Mammary epithelial cell (primary cell): ENCODE results near the gene BAG1.

Experiments
- EZH2 ChIP-seq: IDR thresholded peaks from 2 replicates; pipeline ENCODE4 v1.6.1; 2012; ENCODE audit warnings: low read length, inconsistent platforms, borderline replicate concordance
- TF ChIP-seq, protein P1 (sequence below), 2 donors: IDR thresholded peaks in 1 of 2; conservative IDR thresholded peaks in 1 of 2; 2 replicates each; pipeline ENCODE4 v1.5.1; 2011 to 2012; ENCODE audit warnings: inconsistent platforms in 2 of 2, low read length in 2 of 2, mild to moderate bottlenecking in 2 of 2, control low read depth in 1 of 2, low read depth in 1 of 2; ENCODE audit not compliant: insufficient read depth in 1 of 2; ENCODE audit errors: extremely low read depth in 1 of 2

DNA sequence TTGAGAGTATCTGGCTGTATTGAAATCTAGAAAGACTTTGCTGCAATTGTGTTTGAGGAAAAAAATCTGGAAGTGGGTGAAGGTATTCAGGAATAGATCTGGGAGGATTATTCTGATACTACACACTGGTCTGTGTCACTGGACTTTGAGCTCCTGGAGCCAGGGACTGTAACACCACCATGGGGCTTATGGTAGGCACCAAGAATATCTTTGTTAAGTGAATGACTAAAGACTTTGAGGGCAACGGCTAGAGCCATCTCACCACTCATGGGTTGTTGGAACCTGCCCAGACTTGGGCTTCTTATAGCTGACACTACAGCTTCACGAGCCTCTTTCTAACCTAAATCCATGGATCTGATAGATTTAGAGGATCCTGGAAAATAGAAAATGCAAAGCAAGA lies 36.0 kb upstream of the BAG1 start:
- TF ChIP-seq, protein P1, sequence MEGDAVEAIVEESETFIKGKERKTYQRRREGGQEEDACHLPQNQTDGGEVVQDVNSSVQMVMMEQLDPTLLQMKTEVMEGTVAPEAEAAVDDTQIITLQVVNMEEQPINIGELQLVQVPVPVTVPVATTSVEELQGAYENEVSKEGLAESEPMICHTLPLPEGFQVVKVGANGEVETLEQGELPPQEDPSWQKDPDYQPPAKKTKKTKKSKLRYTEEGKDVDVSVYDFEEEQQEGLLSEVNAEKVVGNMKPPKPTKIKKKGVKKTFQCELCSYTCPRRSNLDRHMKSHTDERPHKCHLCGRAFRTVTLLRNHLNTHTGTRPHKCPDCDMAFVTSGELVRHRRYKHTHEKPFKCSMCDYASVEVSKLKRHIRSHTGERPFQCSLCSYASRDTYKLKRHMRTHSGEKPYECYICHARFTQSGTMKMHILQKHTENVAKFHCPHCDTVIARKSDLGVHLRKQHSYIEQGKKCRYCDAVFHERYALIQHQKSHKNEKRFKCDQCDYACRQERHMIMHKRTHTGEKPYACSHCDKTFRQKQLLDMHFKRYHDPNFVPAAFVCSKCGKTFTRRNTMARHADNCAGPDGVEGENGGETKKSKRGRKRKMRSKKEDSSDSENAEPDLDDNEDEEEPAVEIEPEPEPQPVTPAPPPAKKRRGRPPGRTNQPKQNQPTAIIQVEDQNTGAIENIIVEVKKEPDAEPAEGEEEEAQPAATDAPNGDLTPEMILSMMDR (conservative IDR thresholded peaks at IDR 0.05 in 1 of 2, IDR thresholded peaks at IDR 0.05 in 1 of 2; ENCODE audit: extremely low read depth in 1 of 2, insufficient read depth in 1 of 2, low read depth in 1 of 2, low read length in 2 of 2): no peak
- no peak for TF ChIP-seq EZH2
